H1 (cell line): Measurements from ENCODE around the gene PLCB1. TPM values are rescaled to one million over a fixed set of nuclear protein-coding genes. Genes with fewer than 3 reads are reported as not detected.

Source experiments
- NANOG ChIP-seq: IDR thresholded peaks from 2 replicates; pipeline ENCODE4 v1.6.1; 2011; ENCODE audit warnings: low read length, low read depth, mild to moderate bottlenecking, inconsistent platforms; ENCODE audit not compliant: insufficient read depth, poor library complexity, severe bottlenecking
- polyA plus RNA-seq, 7 experiments: library from polyadenylated mRNA; depleted of rRNA in 3 of 7; stranded (reverse) in 5 of 7; unstranded in 2 of 7; fragments of >200 nt in 5 of 7; fragments of 200-250 nt in 2 of 7; gene quantifications; 1 replicate in 5 of 7; 2 replicates in 1 of 7; 4 replicates in 1 of 7; pipeline versions ENCODE4 v1.2.1 to v1.2.3, GENCODE V29; 2011 to 2013; ENCODE audit warnings: missing spikeins in 2 of 7, mixed read lengths in 2 of 7
- total RNA-seq: library from RNA; stranded (reverse); fragmentation: NEBNext Ultra II Directional; extraction: Animal tissue kit (Norgen Biotek cat#: 25700); gene quantifications from 2 replicates; pipeline ENCODE4 v1.2.1, GENCODE V29; 2021
- TF ChIP-seq, protein P1 (sequence below), 3 experiments: IDR thresholded peaks; 1 replicate in 2 of 3; 2 replicates in 1 of 3; pipeline versions ENCODE4 v1.5.1 to v1.6.1; 2011; ENCODE audit warnings: low read length in 3 of 3, mild to moderate bottlenecking in 3 of 3, inconsistent platforms in 2 of 3, low read depth in 1 of 3, moderate library complexity in 1 of 3; ENCODE audit not compliant: insufficient read depth in 1 of 3; ENCODE audit errors: control extremely low read depth in 1 of 3

PLCB1 gene
- total and polyA plus RNA-seq, 2 of the 8 experiments (the other 6 are each of a cell fraction or from before 2014, with no cell fraction given) = 2.6 to 9.1 TPM

DNA sequence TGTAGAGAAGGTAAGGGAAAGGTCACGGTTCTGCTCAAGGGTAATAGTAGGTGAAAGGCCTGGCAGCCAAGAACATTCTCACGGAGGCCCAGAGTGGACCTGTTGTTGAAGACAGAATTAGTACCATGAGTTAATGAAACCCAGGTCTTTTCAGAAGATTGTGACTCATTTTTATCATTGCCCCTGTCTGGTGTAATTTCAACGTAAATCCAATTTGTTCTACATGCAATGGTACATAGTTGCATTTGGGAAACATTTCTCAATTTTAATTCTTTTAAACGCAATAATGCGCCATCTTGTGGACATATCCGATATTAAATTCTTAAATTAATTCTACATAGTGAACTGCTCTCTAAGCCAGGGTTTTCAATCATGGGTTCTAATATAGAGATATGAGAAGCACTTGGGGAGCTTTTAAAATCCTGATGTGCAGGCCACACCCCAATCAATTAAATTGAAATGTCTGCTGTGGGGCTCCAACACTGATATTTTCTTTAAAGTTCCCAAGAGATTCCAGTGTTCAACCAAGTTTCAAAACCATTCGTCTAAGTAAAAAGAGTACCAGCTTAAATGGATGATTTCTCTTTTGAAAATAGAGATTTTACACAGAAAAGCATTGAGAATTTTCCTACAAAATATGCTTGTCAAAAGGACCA is 257.4 kb downstream of the PLCB1 start (continued):
- TF ChIP-seq, protein P1, sequence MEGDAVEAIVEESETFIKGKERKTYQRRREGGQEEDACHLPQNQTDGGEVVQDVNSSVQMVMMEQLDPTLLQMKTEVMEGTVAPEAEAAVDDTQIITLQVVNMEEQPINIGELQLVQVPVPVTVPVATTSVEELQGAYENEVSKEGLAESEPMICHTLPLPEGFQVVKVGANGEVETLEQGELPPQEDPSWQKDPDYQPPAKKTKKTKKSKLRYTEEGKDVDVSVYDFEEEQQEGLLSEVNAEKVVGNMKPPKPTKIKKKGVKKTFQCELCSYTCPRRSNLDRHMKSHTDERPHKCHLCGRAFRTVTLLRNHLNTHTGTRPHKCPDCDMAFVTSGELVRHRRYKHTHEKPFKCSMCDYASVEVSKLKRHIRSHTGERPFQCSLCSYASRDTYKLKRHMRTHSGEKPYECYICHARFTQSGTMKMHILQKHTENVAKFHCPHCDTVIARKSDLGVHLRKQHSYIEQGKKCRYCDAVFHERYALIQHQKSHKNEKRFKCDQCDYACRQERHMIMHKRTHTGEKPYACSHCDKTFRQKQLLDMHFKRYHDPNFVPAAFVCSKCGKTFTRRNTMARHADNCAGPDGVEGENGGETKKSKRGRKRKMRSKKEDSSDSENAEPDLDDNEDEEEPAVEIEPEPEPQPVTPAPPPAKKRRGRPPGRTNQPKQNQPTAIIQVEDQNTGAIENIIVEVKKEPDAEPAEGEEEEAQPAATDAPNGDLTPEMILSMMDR (IDR thresholded peaks at IDR 0.05; ENCODE audit: control extremely low read depth in 1 of 3, insufficient read depth in 1 of 3, low read depth in 1 of 3, low read length in 3 of 3) = peak in 2 of 3 experiments; percentile 16 to 38; a peak in 2 of 4 replicates
- no peak for TF ChIP-seq NANOG
